GM12801 (cell line): ENCODE measurements around the gene TRPM8.

ENCODE experiments used
- CTCF ChIP-seq: IDR thresholded peaks from one replicate; pipeline ENCODE4 v1.5.1; 2011; ENCODE audit warnings: control low read depth; ENCODE audit not compliant: insufficient read length; ENCODE audit errors: extremely low read depth

TRPM8 gene

GRCh38 chr2:233989221-233989858, 72.2 kb downstream of the TRPM8 start:
- no peak for TF ChIP-seq CTCF

GRCh38 chr2:233990261-233990798, 73.2 kb downstream of the TRPM8 start:
- no peak for TF ChIP-seq CTCF

- TF ChIP-seq CTCF, result no peak
Measured at GRCh38 chr2:233991196-233991595, 74.0 kb downstream of the TRPM8 start.

GRCh38 chr2:233992513-233993217, 75.5 kb downstream of the TRPM8 start:
- no peak for TF ChIP-seq CTCF

GRCh38 chr2:233993461-233993860, 76.3 kb downstream of the TRPM8 start:
- no peak for TF ChIP-seq CTCF

- TF ChIP-seq CTCF, result no peak
Measured at GRCh38 chr2:233994151-233994550, 77.0 kb downstream of the TRPM8 start.

GRCh38 chr2:233996000-233996399, 78.8 kb downstream of the TRPM8 start:
- no peak for TF ChIP-seq CTCF
